ENCODE measurements around the gene MCTP1. TPM values are rescaled to one million over a fixed set of nuclear protein-coding genes. Genes with fewer than 3 reads are reported as not detected.
A peak's percentile ranks its signal among the peaks of the same experiment; 100 is the strongest.

Gene MCTP1
- total RNA-seq, 1 donor from 2014 or later: 3.7 TPM

DNA sequence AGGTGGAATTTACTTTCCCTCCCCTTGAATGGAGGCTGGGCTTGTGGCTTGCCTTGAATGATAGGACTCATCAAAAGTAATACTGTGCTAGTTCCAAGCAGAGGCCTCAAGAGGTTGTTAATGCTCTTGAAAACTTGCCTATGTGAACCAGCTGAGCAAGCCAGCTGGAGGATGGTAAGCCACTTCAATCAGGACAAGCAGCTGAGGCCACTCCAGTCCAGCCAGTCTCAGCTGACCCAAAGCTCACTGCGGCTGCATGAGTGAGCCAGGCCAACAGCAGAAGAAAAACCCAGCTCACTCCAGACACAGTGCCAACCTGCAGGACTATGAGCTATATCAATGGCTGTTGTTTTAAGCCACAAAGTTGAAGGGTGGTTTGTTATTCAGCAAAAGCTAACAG, 182.8 kb downstream of the MCTP1 start:
- peaks cover 7% of the 10 kb centered on the region for H3K4me1 Mint-ChIP-seq
- no peaks in the 10 kb centered on the region for H3K9me3 ChIP-seq (ENCODE audit: low read depth)
- DNase-seq (ENCODE audit: low spot score): peak; percentile 8
- no peaks in the 10 kb centered on the region for H3K27me3 ChIP-seq
- no peak overlapping the region for H3K4me3 Mint-ChIP-seq
- H3K27me3 Mint-ChIP-seq (ENCODE audit: insufficient read depth, low read depth): no peaks in the 10 kb centered on the region
- H3K4me3 ChIP-seq: no peak overlapping the region
- TF ChIP-seq EZH2phosphoT487 (IDR thresholded peaks at IDR 0.05) (no peak), EZH2 (IDR thresholded peaks at IDR 0.05) (no peak)
- TF ChIP-seq, protein P1, sequence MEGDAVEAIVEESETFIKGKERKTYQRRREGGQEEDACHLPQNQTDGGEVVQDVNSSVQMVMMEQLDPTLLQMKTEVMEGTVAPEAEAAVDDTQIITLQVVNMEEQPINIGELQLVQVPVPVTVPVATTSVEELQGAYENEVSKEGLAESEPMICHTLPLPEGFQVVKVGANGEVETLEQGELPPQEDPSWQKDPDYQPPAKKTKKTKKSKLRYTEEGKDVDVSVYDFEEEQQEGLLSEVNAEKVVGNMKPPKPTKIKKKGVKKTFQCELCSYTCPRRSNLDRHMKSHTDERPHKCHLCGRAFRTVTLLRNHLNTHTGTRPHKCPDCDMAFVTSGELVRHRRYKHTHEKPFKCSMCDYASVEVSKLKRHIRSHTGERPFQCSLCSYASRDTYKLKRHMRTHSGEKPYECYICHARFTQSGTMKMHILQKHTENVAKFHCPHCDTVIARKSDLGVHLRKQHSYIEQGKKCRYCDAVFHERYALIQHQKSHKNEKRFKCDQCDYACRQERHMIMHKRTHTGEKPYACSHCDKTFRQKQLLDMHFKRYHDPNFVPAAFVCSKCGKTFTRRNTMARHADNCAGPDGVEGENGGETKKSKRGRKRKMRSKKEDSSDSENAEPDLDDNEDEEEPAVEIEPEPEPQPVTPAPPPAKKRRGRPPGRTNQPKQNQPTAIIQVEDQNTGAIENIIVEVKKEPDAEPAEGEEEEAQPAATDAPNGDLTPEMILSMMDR (IDR thresholded peaks at IDR 0.05): no peak
- no peaks in the 10 kb centered on the region for H4K20me1 ChIP-seq (ENCODE audit: low read depth)
- no peak overlapping the region for H2AFZ ChIP-seq (replicated peaks)
- H3K36me3 ChIP-seq: no peaks in the 10 kb centered on the region
- H3K4me2 ChIP-seq: no peak overlapping the region
- no peaks in the 10 kb centered on the region for H3F3A ChIP-seq (ENCODE audit: low read depth)
- H3K9ac ChIP-seq: no peak overlapping the region
- no peaks in the 10 kb centered on the region for H3K79me2 ChIP-seq (ENCODE audit: low read depth)
- no peaks in the 10 kb centered on the region for H3K36me3 Mint-ChIP-seq
- peaks cover 3% of the 10 kb centered on the region for H3K9me3 Mint-ChIP-seq
- no peak overlapping the region for H3K27ac ChIP-seq
- H3K27ac Mint-ChIP-seq: no peak overlapping the region
- H3K4me1 ChIP-seq: no peaks in the 10 kb centered on the region

DNA sequence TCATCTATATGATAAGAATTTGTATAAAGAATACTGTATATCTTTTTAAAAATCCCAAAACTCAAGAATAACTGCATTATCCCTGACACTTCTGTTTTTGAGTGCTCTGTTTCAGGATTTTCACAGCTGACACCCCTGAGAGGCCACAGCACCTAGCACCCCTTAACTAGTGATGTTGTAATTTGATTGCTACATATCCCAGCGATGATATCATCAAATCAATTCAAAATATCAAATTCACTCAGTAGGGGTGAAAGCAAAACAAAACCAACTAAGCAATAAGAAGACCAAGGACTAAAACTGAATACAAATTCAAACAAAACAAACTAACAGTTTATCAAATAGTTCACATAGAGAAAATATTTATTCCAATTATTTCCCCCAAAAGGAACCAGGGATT, 184.3 kb downstream of the MCTP1 start:
- H3K27me3 ChIP-seq: no peaks in the 10 kb centered on the region
- no peak overlapping the region for H3K4me3 ChIP-seq
- no peaks in the 10 kb centered on the region for H3F3A ChIP-seq (ENCODE audit: low read depth)
- peaks cover 3% of the 10 kb centered on the region for H3K9me3 Mint-ChIP-seq
- H3K9me3 ChIP-seq (ENCODE audit: low read depth): no peaks in the 10 kb centered on the region
- no peaks in the 10 kb centered on the region for H3K79me2 ChIP-seq (ENCODE audit: low read depth)
- no peaks in the 10 kb centered on the region for H3K27me3 Mint-ChIP-seq (ENCODE audit: insufficient read depth, low read depth)
- TF ChIP-seq, protein P1 (IDR thresholded peaks at IDR 0.05): no peak
- TF ChIP-seq EZH2 (IDR thresholded peaks at IDR 0.05): no peak
- TF ChIP-seq EZH2phosphoT487 (IDR thresholded peaks at IDR 0.05): no peak
- no peaks in the 10 kb centered on the region for H3K36me3 Mint-ChIP-seq
- H3K4me1 Mint-ChIP-seq: peaks cover 7% of the 10 kb centered on the region
- H4K20me1 ChIP-seq (ENCODE audit: low read depth): no peaks in the 10 kb centered on the region
- no peak overlapping the region for H3K4me3 Mint-ChIP-seq
- no peaks in the 10 kb centered on the region for H3K4me1 ChIP-seq
- no peak overlapping the region for H3K27ac Mint-ChIP-seq
- H3K36me3 ChIP-seq: no peaks in the 10 kb centered on the region
- no peak overlapping the region for H3K27ac ChIP-seq
- H3K9ac ChIP-seq: no peak overlapping the region
- no peak overlapping the region for H2AFZ ChIP-seq (replicated peaks)
- H3K4me2 ChIP-seq: no peak overlapping the region
- no peak for DNase-seq (ENCODE audit: low spot score)

DNA sequence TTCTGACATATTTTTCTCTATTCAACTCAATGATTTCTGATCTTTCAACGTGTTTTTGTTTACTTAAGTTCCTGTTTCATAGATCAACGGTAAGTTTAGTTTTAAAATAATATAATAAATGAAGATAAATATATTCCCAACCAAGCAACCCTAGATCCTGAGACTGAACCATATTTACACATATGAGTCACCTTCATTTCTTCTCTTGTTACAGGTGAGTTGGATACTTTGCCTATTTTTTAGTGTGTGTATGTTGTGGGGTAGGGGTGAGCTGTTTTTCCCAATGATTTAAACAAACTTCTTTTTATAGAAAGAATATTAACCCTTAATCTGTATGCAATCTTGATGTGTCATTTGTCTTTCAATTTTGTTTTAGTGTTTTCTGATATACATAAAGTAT, 186.9 kb downstream of the MCTP1 start:
- Mint-ChIP-seq H3K27ac (no peak overlapping the region), H3K9me3 (peaks cover 3% of the 10 kb centered on the region), H3K36me3 (peaks cover 2% of the 10 kb centered on the region), H3K27me3 (ENCODE audit: insufficient read depth, low read depth) (no peaks in the 10 kb centered on the region), H3K4me3 (no peak overlapping the region), H3K4me1 (peaks cover 7% of the 10 kb centered on the region)
- no peak overlapping the region for H2AFZ ChIP-seq (replicated peaks)
- H3K4me2 ChIP-seq: no peak overlapping the region
- H4K20me1 ChIP-seq (ENCODE audit: low read depth): no peaks in the 10 kb centered on the region
- H3K9me3 ChIP-seq (ENCODE audit: low read depth): no peaks in the 10 kb centered on the region
- H3K9ac ChIP-seq: no peak overlapping the region
- no peaks in the 10 kb centered on the region for H3F3A ChIP-seq (ENCODE audit: low read depth)
- no peak for DNase-seq (ENCODE audit: low spot score)
- H3K36me3 ChIP-seq: no peaks in the 10 kb centered on the region
- no peaks in the 10 kb centered on the region for H3K79me2 ChIP-seq (ENCODE audit: low read depth)
- H3K27me3 ChIP-seq: no peaks in the 10 kb centered on the region
- TF ChIP-seq, protein P1 (IDR thresholded peaks at IDR 0.05): no peak
- TF ChIP-seq EZH2 (IDR thresholded peaks at IDR 0.05): no peak
- TF ChIP-seq EZH2phosphoT487 (IDR thresholded peaks at IDR 0.05): no peak
- H3K27ac ChIP-seq: no peak overlapping the region
- H3K4me3 ChIP-seq: no peak overlapping the region
- peaks cover 9% of the 10 kb centered on the region for H3K4me1 ChIP-seq

Measured in neural progenitor cell (in vitro differentiated cells).